GM15510 (cell line): ENCODE data around the gene KBTBD7.

Experiments
- POLR2A ChIP-seq: IDR thresholded peaks from 3 replicates; pipeline ENCODE4 v1.6.1; 2011; ENCODE audit warnings: borderline replicate concordance; ENCODE audit not compliant: insufficient read length; ENCODE audit errors: extremely low read depth

KBTBD7 gene

DNA sequence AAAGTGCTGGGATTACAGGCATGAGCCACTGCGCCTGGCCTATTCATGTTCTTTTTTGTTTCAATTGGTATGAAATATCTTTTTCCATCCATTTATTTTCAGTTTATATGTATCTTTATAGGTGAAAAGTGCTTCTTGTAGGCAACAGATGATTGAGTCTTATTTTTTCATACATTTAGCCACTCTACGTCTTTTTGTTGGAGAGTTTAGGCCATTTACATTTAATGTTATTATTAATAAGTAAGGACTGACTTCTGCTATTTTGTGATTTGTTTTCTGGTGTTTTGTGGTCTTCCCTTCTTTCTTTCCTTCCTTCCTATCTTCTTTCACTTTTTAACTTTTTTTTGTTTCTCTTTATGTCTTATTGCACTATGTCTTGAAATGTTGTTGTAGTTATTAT is 16.7 kb upstream of the KBTBD7 start:
- TF ChIP-seq POLR2A: no peak

DNA sequence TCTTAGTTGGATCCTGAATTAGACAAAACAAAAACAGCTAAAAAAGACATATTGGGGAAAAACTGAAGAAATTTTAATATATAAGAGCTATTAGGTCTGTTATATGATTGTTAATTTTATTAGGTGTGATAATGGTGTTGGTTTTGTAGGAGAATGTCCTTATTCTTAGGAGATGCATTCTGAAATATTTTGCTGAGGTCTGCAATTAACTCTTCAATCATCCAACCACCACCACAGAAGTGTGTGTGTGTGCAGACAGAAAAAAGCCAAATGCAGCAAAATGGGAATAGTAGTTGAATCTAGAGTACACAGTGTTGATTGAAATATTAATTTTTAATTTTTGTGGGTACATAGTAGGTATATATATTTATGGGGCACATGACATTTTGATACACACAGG is 12.1 kb upstream of the KBTBD7 start:
- no peak for TF ChIP-seq POLR2A

DNA sequence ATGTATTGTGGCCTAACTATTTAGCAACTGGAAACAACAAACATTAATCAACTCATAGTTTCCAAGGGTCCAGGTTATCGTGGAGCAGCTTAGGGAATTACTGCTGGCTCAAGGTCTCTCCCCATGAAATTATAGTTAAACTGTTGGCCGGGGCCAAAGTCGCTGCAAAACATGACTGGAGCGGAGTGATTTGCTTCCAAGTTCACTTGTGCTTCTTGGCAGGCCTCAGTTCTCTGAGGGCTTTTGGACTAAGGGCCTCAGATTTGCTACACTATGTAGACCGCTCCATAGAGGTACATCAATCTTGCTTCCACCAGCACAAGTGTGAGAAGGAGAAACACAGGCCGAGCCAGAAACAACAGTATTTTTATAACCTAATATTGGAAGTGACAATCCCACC is 9.4 kb upstream of the KBTBD7 start:
- TF ChIP-seq POLR2A: no peak

DNA sequence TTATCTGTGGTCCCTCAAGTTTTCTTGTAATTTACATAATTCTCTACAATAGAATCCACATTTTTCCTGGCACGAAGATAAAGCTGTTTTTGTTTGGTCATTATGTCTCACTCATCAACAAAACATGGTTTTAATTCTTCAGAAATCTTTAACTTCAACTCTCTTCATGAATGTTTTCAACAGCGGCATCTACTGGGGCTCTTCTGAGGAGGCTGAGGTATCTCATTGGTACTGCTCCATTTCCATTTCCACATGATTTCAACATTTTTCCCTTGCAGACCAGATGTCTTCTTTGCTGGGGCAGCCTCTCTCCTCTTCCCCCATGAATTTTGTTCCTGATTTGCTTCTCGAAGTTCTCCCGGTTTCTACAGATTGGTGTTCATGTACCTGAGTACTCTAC is 5.8 kb upstream of the KBTBD7 start:
- TF ChIP-seq POLR2A: no peak

DNA sequence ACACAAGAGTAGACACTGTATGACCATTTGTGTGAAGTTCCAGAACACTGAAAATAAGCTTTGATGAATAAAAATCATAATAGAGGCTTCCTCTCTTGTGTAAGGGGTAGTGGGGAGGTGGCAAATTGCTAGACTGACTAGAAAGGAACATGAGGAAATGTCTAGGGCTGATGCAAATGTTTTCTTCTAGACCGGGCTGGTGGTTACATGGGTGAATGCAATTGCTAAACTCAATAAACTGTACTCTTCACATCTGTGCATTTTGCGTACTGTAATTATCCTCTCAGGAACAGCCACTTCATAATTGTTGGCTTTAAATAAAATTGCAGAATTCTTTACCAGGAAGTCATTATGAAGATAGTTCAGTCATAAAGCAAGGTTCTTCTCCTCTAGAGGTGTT is 5.2 kb upstream of the KBTBD7 start:
- no peak for TF ChIP-seq POLR2A

DNA sequence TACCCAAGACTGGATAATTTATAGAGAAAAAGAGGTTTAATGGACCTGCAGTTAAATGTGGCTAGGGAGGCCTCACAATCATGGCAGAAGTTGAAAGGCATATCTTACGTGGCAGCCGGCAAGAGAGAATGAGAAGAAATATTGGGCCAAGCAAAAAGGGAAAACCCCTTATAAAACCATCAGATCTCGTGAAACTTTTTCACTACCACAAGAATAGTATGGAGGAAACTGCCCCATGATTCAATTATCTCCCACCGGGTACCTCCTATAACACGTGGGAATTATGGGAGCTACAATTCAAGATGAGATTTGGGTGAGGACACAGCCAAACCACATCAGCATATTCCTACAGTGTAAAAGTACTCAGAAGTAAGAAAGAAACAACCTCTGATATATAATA is 4.7 kb upstream of the KBTBD7 start:
- TF ChIP-seq POLR2A: no peak

DNA sequence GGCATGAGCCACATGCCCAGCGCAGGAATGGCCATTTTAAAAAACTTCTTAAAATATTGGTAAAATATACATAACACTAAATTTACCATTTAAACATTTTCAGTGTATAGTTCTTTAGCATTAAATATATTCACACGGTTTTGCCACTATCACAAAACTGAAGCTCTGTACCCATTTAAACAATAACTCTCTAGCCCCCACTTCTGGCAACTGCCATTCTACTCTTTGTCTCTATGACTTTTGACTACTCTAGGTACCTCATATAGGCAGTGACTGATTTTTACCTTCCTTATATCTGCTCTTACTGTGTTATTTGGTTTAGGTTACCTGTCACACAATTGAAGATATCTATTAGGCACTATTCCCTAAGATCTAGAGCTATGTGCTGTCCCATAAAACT is 2.3 kb upstream of the KBTBD7 start:
- no peak for TF ChIP-seq POLR2A

DNA sequence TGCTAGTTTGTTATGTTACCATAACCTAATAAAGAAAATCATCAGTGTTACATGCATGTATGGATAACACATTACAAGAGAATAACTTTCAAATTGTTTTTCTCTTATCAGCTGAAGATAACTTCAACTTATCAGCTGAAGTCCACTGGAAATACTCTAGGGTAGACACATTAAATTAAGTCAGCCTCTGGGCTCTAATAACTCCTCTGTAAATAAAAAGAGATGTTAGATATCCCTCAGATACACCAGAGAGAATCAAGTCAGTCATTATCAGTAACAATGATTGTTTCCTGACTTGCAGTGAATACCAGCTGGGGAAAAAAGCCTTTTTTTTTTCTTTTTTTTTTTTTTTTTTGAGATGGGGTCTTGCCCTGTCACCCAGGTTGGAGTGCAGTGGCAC is 1.6 kb upstream of the KBTBD7 start:
- no peak for TF ChIP-seq POLR2A

DNA sequence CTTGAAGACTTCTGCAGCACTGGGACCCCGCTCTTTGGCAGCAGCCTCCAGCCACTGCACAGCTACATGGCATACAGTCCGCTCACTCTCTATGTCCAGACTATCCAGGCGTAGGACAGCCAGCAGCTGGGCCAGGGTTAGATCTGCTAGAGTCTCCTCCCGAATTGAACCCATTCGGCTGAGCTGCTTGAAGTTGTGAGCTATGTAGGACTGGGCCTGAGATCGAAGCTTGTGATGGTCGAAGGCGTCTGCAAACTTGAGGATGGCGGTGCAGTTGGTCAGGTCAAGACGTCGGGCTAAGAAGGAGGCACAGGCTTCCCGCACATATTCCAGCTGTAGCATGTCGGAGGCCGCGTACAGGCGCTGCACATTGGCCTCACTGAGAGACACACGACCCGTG is 900 bp downstream of the KBTBD7 start:
- no peak for TF ChIP-seq POLR2A

DNA sequence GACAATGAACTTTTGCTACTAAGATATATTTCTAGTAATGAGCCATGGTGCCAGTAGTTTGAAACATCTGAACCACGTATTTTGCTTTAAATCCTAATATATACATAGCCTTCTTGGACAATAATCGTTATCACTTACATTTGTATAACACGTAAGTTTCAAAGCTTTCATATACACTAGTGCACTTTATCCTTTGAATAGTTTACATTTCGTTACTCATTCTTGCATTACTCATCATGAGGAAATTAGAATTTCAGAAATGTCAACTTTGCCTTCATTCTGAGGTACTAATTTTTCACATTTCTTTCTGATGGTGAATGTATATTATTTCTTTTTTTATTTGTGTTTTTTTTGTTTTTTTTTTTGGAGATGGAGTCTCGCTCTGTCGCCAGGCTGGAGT is 5.8 kb downstream of the KBTBD7 start:
- TF ChIP-seq POLR2A: no peak

DNA sequence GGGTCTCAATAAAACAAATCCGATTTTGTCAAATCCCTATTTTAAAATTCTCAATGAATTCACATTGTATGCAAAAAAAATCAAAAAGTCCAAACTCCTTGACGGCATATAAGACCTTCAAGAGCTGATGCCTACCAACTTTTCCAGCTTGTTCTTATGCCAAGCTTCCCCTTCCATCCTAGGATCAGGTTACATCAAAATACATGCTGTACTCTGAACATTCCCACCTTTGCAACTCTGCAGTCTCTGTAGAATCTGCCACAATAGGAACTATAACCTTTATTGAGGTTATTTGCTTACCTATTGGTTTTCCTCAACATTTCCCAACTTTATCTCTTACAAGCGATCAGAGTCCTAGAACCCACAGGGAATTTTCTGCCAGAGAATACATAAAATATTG is 7.9 kb downstream of the KBTBD7 start:
- no peak for TF ChIP-seq POLR2A

DNA sequence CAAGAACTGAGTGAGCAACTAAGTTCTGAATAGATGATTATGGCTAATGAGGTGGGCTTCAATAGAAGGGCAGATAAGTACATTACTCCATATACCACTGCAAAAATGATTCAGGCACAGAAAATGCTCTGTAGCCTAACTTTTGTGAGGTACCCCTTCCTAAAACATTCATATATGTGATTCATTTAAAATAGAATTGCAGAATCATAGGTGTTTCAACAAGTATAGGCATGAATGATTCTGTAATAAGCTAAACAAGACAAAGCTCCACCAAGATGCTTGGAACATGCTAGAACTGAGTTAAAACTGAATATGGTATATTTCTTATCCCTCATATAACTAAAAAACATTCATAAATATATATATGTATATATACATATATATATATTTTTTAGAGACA is 12.1 kb downstream of the KBTBD7 start:
- no peak for TF ChIP-seq POLR2A

DNA sequence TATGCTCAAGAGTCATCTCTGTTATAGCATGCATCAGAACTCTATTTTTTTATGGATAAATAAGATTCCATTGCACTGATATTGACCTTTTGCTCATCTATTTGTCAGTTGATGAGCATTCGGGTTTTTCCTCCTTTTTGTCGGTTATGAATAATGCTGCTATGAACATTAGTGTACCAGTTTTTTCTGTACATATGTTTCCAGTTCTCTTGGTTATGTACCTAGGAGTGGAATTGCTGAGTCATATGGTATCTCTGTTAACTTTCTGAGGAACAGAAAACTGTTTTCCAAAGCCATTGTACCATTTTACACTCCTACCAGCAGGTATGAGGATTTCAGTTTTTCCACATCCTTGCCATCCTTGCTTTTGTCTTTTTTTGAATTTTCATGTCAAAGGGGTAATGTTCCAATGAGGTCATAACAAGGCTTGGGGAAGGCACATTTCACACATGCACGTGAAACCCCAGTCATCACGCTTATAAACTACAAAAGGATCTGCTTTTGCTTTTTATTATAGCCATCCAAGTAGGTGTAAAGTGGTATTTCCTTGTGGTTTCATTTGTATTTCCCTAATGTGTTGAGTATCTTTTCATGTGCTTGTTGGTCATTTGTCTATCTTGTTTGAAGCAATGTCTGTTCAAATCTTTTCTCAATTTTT is 14.6 kb downstream of the KBTBD7 start:
- no peak for TF ChIP-seq POLR2A

DNA sequence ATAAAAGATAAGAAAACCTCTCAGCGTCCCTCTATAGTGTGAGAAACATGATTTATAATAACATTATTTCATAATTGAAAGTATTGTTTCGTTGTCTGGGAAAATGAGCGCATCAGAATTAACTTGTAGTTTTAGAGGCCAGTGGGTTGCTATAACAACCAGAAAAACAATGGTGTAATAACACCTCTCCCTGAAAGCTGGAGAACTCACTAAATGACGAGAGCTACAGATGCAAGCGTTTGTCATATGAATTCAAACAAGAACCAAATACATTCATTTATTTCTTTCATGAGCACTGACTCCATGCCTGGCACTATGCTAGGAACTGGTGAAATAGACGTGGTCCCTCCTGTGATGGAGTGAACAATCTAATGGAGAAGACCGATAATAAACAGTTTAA is 16.3 kb downstream of the KBTBD7 start:
- no peak for TF ChIP-seq POLR2A

DNA sequence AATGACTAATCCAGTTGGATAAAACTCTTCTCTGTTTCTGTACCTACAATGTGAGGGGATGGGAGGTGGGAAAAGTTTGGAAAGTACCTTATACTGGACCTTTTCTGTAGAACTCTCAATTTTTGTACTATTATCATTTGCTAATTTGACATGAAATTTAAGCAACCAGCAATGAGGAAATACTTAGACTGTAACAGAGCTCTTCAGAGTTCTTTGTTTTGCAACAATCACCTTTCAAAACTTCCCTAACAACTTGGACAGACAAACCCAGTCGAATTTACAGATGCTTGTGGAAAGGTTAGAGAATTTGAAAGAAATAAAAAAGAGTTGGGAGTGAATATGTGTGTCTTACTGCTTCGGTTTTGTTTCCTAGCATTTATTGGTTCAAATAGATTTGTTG is 16.8 kb downstream of the KBTBD7 start:
- no peak for TF ChIP-seq POLR2A

DNA sequence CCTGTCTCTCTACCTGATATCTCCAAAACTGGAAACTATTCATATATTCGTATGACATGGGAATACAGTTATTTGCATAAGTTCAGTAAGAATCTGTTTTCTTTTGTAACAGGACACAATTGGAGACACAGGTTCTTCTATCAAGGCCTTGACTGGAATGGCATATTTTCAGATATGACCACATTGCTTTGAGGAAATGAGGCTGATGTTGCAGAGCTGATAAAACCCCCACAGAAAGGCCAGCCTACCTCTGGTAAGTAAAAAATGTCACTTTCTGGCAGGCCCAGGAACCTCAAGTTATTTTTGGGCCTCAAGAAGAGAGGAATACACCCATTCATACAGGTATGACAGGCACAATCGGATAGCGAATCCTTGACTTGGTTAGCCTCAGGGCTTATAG is 32.2 kb downstream of the KBTBD7 start:
- no peak for TF ChIP-seq POLR2A

DNA sequence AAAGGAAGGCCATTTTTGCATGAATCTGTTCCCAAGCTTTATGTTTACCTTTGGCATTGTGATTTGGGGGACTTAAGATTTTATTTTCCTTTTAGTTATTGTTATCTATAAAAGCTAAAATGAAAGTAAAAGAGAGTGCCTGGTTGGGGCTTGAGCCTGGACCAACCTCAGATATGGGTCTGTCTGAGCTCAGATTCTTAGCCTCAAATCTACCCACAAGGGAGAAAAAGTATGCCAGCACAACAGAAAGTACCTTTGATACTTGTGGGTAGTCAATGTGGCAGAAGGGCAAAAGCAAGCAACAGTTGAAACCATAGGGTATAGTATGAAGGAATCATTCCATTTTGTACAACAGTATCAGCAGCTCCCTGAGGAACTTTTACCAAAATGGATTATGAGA is 35.2 kb downstream of the KBTBD7 start:
- TF ChIP-seq POLR2A: no peak
